NK-92 (cell line): ENCODE results near the gene SLC26A8.
"Not testable (repeated sequence)": the region's sequence is repeated elsewhere in the genome, so short reads cannot be mapped to it uniquely, and the experiment has no call there.

ENCODE experiments used
- DNase-seq: peaks from one replicate; lab custom pipeline; 2025; ENCODE audit not compliant: unreplicated experiment; lab: John Stamatoyannopoulos, UW

Gene SLC26A8

GRCh38 chr6:36019167-36019566, 5.3 kb downstream of the SLC26A8 start:
- no peak for DNase-seq

- DNase-seq = no peak
These were observed 6.1 kb downstream of the SLC26A8 start for GRCh38 chr6:36018339-36018738.

GRCh38 chr6:36015666-36016065, 8.8 kb downstream of the SLC26A8 start:
- DNase-seq = no peak

- DNase-seq = no peak
These were observed 24.0 kb downstream of the SLC26A8 start for GRCh38 chr6:36000451-36000850.

GRCh38 chr6:35993150-35993549, 31.3 kb downstream of the SLC26A8 start:
- no peak for DNase-seq

GRCh38 chr6:35988047-35988446, 36.4 kb downstream of the SLC26A8 start:
- DNase-seq = not testable (repeated sequence)

GRCh38 chr6:35984701-35985100, 39.7 kb downstream of the SLC26A8 start:
- no peak for DNase-seq

- no peak for DNase-seq
These were observed 43.3 kb downstream of the SLC26A8 start for GRCh38 chr6:35980991-35981645.

- not testable (repeated sequence) for DNase-seq
These were observed 44.3 kb downstream of the SLC26A8 start for GRCh38 chr6:35980126-35980525.

GRCh38 chr6:35977308-35977707, 47.1 kb downstream of the SLC26A8 start:
- DNase-seq = no peak

- DNase-seq = no peak
These were observed 50.7 kb downstream of the SLC26A8 start for GRCh38 chr6:35973670-35974222.

GRCh38 chr6:35972471-35973367, 51.7 kb downstream of the SLC26A8 start:
- DNase-seq = no peak

- no peak for DNase-seq
These were observed 54.3 kb downstream of the SLC26A8 start for GRCh38 chr6:35970181-35970580.

- DNase-seq = no peak
These were observed 54.8 kb downstream of the SLC26A8 start for GRCh38 chr6:35969646-35970045.

- no peak for DNase-seq
These were observed 55.6 kb downstream of the SLC26A8 start for GRCh38 chr6:35968821-35969220.

- no peak for DNase-seq
These were observed 57.2 kb downstream of the SLC26A8 start for GRCh38 chr6:35967076-35967774.

- no peak for DNase-seq
These were observed 61.5 kb downstream of the SLC26A8 start for GRCh38 chr6:35962779-35963560.

GRCh38 chr6:35960187-35960586, 64.3 kb downstream of the SLC26A8 start:
- DNase-seq = no peak

- DNase-seq = no peak
These were observed 68.5 kb downstream of the SLC26A8 start for GRCh38 chr6:35955970-35956369.

GRCh38 chr6:35955521-35955920, 68.9 kb downstream of the SLC26A8 start:
- no peak for DNase-seq

GRCh38 chr6:35955071-35955470, 69.4 kb downstream of the SLC26A8 start:
- DNase-seq = no peak
